RWPE1 (cell line): ENCODE results near the gene KLHL1.

Experiments
- CTCF ChIA-PET: fragments of 350-600 bp; sonication (Branson Sonifier 250); formaldehyde crosslinking; extraction: SDS; loops from one replicate; lab custom pipeline; 2021; lab: Yijun Ruan, JAX
- POLR2A ChIA-PET: fragments of 400-600 bp; formaldehyde crosslinking; extraction: SDS; loops from one replicate; lab custom pipeline; 2020; ENCODE audit warnings: antibody characterized with exemption; ENCODE audit not compliant: low non-redundant PET; lab: Yijun Ruan, JAX
- DNase-seq: peaks from one replicate; pipeline ENCODE4 v3.0.0; 2012; ENCODE audit warnings: low spot score
- H3K27ac ChIP-seq: fragments of 450-650 bp; 2 replicates; pipeline ENCODE4 v1.5.1; 2017
- TF ChIP-seq, protein P1 (sequence below): fragments of 450-650 bp; conservative IDR thresholded peaks from 2 replicates; pipeline ENCODE4 v1.5.1; 2017; ENCODE audit warnings: low read depth, mild to moderate bottlenecking

Gene KLHL1

DNA sequence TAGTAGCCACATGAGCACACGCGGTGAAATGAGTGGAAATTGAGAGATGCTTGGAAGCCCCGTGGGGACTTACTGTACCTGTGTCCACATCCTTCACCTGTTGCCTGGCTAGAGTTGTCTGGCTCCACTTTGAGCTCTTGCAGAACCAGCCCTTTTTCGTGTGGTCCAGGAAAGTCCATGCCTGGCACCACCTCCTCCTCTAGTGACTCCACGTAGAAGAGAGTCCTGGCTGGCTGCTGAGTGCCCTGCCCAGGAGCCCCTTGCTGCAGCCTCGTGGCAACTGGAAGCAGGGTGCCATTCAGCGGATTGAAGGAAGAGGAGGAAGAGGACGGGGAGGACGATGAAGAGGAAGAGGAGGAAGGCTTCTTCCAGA, 1.1 kb downstream of the KLHL1 start:
- no peak for DNase-seq
- CTCF ChIA-PET = no interaction called here
- POLR2A ChIA-PET = no interaction called here
- no peak overlapping the region for H3K27ac ChIP-seq
- TF ChIP-seq, protein P1, sequence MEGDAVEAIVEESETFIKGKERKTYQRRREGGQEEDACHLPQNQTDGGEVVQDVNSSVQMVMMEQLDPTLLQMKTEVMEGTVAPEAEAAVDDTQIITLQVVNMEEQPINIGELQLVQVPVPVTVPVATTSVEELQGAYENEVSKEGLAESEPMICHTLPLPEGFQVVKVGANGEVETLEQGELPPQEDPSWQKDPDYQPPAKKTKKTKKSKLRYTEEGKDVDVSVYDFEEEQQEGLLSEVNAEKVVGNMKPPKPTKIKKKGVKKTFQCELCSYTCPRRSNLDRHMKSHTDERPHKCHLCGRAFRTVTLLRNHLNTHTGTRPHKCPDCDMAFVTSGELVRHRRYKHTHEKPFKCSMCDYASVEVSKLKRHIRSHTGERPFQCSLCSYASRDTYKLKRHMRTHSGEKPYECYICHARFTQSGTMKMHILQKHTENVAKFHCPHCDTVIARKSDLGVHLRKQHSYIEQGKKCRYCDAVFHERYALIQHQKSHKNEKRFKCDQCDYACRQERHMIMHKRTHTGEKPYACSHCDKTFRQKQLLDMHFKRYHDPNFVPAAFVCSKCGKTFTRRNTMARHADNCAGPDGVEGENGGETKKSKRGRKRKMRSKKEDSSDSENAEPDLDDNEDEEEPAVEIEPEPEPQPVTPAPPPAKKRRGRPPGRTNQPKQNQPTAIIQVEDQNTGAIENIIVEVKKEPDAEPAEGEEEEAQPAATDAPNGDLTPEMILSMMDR = no peak

- CTCF ChIA-PET = no interaction called here
Measured at GRCh38 chr13:70104481-70104880, 3.8 kb downstream of the KLHL1 start.

GRCh38 chr13:70098669-70099068, 9.6 kb downstream of the KLHL1 start:
- POLR2A ChIA-PET = no interaction called here
- CTCF ChIA-PET = no interaction called here
- H3K27ac ChIP-seq = no peak overlapping the region
- TF ChIP-seq, protein P1 = peak; percentile 33
- DNase-seq = no peak

More at GRCh38 chr13:70104481-70104880, 3.8 kb downstream of the KLHL1 start:
- H3K27ac ChIP-seq = no peak overlapping the region
- DNase-seq = no peak
- POLR2A ChIA-PET = no interaction called here
- TF ChIP-seq, protein P1 = no peak

GRCh38 chr13:70090036-70090723, 18.1 kb downstream of the KLHL1 start:
- POLR2A ChIA-PET = no interaction called here
- CTCF ChIA-PET = interaction anchor here (0.7 to 0.9 kb wide), 2 partner anchors 13 to 1964 kb away, joined by 3 read pairs; no protein-coding TSS in a partner anchor
- no peak overlapping the region for H3K27ac ChIP-seq
- no peak for DNase-seq
- TF ChIP-seq, protein P1 = no peak

DNA sequence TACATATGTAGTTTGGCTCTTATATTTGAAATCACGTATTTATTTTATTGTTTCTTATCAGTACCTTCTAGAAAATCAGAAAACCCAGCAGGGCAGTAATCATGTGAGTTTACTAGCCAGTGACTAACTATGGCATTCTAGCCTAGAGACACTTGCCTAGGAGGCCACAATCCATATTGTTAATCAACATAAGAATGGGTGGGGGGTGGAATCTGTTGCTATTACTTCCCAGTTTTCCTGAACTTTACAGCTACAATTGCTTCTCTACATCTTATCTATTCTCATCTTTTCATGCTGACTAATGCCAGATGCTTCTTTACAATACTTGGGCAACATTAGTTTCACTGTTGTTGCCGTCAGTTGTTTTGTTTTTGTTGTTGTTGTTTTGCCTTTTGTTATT, 19.3 kb downstream of the KLHL1 start:
- CTCF ChIA-PET = no interaction called here
- TF ChIP-seq, protein P1 = no peak
- H3K27ac ChIP-seq = no peak overlapping the region
- no peak for DNase-seq
- POLR2A ChIA-PET = no interaction called here

GRCh38 chr13:70087247-70087646, 21.0 kb downstream of the KLHL1 start:
- CTCF ChIA-PET = interaction anchor here (0.7 kb wide), 1 partner anchor 94 kb away, joined by 8 read pairs; no protein-coding TSS in a partner anchor
- POLR2A ChIA-PET = no interaction called here
- TF ChIP-seq, protein P1 = no peak
- peak; percentile 8 for DNase-seq
- H3K27ac ChIP-seq = no peak overlapping the region
